HG02840 (cell line): Measurements from ENCODE around the gene STARD7.

Experiments
- ATAC-seq: cut with Tn5 transposase; IDR thresholded peaks from one replicate; pipeline ENCODE4 v1.9.1; 2021; ENCODE audit warnings: mild to moderate bottlenecking, moderate library complexity, moderate number of reproducible peaks; ENCODE audit not compliant: unreplicated experiment, low FRiP score

STARD7 gene

GRCh38 chr2:96138179-96139145, 70.2 kb downstream of the STARD7 start, which contains the start of gene ASTL:
Gene ASTL, minus strand, starts transcription at chr2:96138502. Its CDS starts 66 bp downstream, at chr2:96138436.
- ATAC-seq = no peak

GRCh38 chr2:96137321-96138178, 71.1 kb downstream of the STARD7 start:
- no peak for ATAC-seq

- no peak for ATAC-seq
Observed at GRCh38 chr2:96136129-96136720, 72.4 kb downstream of the STARD7 start.

GRCh38 chr2:96135621-96136020, 73.0 kb downstream of the STARD7 start:
- no peak for ATAC-seq

GRCh38 chr2:96135171-96135570, 73.5 kb downstream of the STARD7 start:
- ATAC-seq = no peak
